Pancreas (tissue), 10 donors: Measurements from ENCODE around the gene ZDHHC19. TPM values are rescaled to one million over a fixed set of nuclear protein-coding genes. Genes with fewer than 3 reads are reported as not detected.
A peak's percentile ranks its signal among the peaks of the same experiment; 100 is the strongest.

Experiments
- ATAC-seq, 4 donors: fragments of 200-7000 bp; cut with Tn5 transposase; one replicate each; pipeline versions ENCODE4 v1.8.0 to v1.9.1; 2020; ENCODE audit warnings: mild to moderate bottlenecking in 4 of 4, moderate library complexity in 4 of 4
- DNase-seq, 6 donors: peaks; one replicate each; pipeline ENCODE4 v3.0.0-alpha.2; 2020
- FAIRE-seq: peaks from 2 replicates; lab custom pipeline; 2012; peaks lifted over from hg19 to GRCh38; lab: Jason Lieb, UNC
- H3K27ac ChIP-seq, 4 donors: fragments of 200-600 bp; sonication (generic); 1 replicate in 3 of 4; 2 replicates in 1 of 4; pipeline versions ENCODE4 v1.5.0 to v1.8.0; 2020
- H3K27me3 ChIP-seq, 4 donors: fragments of 200-600 bp; one replicate each; pipeline ENCODE4 v1.8.0; 2021
- H3K36me3 ChIP-seq, 3 donors: fragments of 200-600 bp; sonication (generic) in 1 of 3; one replicate each; pipeline versions ENCODE4 v1.5.0 to v1.8.0; 2020 to 2021
- H3K4me1 ChIP-seq, 3 donors: fragments of 200-600 bp; one replicate each; pipeline ENCODE4 v1.8.0; 2021
- H3K4me3 ChIP-seq, 4 donors: fragments of 200-600 bp; sonication (generic) in 2 of 4; one replicate each; pipeline versions ENCODE4 v1.5.0 to v1.8.0; 2020 to 2021
- H3K9me3 ChIP-seq, 4 donors: fragments of 200-600 bp; one replicate each; pipeline ENCODE4 v1.8.0; 2021
- CTCF ChIP-seq, 4 donors: fragments of 200-600 bp; sonication (generic) in 3 of 4; IDR thresholded peaks; one replicate each; pipeline versions ENCODE4 v1.5.0 to v1.8.0; 2021; ENCODE audit warnings: antibody characterized with exemption in 4 of 4
- whole genome bisulfite sequencing, 2 donors: extraction: QIAGEN DNeasy Blood & Tissue Kit; methylation state at CpG; one replicate each; pipeline ENCODE4 v1.1.7; 2013; 5-methylcytosine and 5-hydroxymethylcytosine counted together
- intact Hi-C, 3 donors: fragments of 100-400 bp; cut with DNase I; formaldehyde crosslinking; loops; one replicate each; pipeline versions ENCODE4 v1.11.1 to v1.14.2; 2022
- polyA plus RNA-seq, 2 donors: library from polyadenylated mRNA; stranded (reverse); fragments of 200-250 nt; gene quantifications; one replicate each; pipeline ENCODE4 v1.2.3, GENCODE V29; 2013
- total RNA-seq, 6 donors: library from RNA; stranded (reverse); fragmentation: NEBNext Ultra II Directional in 4 of 6; extraction: Animal tissue kit (Norgen Biotek cat#: 25700) in 4 of 6; gene quantifications; one replicate each; pipeline versions ENCODE4 v1.2.1 to v1.2.4, GENCODE V29; 2021 to 2023
- donor health status: healthy with polysubstance abuse.
- donor health status: DM: no; HTN: no; CAD: no; lungs with moderate emphysema.
- donor health status: DM: no; HTN: no; CAD: no.
- donor health status: control.
- donor health status: control.
- donor health status: Bipolar disorder and iron deficiency.
- donor health status: DM: yes; HTN: yes; CAD: no.
- donor health status: DM: no; HTN: no; CAD: no.
- donor health status: DM: no; HTN: no; CAD: no.
- donor health status: DM: yes; HTN: yes; CAD: no.

ZDHHC19 gene
- total and polyA plus RNA-seq, 8 donors = 0.17 to 0.21 TPM; not detected in 6

GRCh38 chr3:196193133-196193735 is 18.0 kb downstream of the ZDHHC19 start:
- no peak for TF ChIP-seq CTCF (IDR thresholded peaks at IDR 0.05)
- no peak for DNase-seq
- Histone ChIP-seq H3K36me3 (no peaks in the 10 kb centered on the region), H3K27me3 (no peaks in the 10 kb centered on the region), H3K4me1 (peaks cover 0 to 20% (median 12%) of the 10 kb centered on the region in 3 donors), H3K27ac (peak overlapping the region in 3 of 4 donors; percentile 52 to 82 (median 54)), H3K9me3 (no peaks in the 10 kb centered on the region), H3K4me3 (no peak overlapping the region)
- no peak for FAIRE-seq
- intact Hi-C loops = loop anchor here in 1 of 3 donors (10.0 kb wide), 1 partner anchor 118 kb away; no protein-coding TSS in a partner anchor
- ATAC-seq = no peak
- 71% methylated on average over 15 of the region's 15 CpGs for WGBS, 2 donors

- DNase-seq (no peak), ATAC-seq (peak in 3 of 4 donors; percentile 18 to 57 (median 39)), FAIRE-seq (no peak)
- WGBS, 2 donors = 60 to 67% methylated on average over 14 of the region's 14 CpGs
- Histone ChIP-seq H3K27ac (peak overlapping the region in 3 of 4 donors; percentile 52 to 82 (median 74)), H3K4me1 (peaks cover 0 to 20% (median 12%) of the 10 kb centered on the region in 3 donors), H3K36me3 (no peaks in the 10 kb centered on the region), H3K4me3 (no peak overlapping the region), H3K9me3 (no peaks in the 10 kb centered on the region), H3K27me3 (no peaks in the 10 kb centered on the region)
- no peak for TF ChIP-seq CTCF (IDR thresholded peaks at IDR 0.05)
- intact Hi-C loops = loop anchor here in 1 of 3 donors (10.0 kb wide), 1 partner anchor 118 kb away; no protein-coding TSS in a partner anchor
Observed at GRCh38 chr3:196192524-196193051, 18.6 kb downstream of the ZDHHC19 start.

DNA sequence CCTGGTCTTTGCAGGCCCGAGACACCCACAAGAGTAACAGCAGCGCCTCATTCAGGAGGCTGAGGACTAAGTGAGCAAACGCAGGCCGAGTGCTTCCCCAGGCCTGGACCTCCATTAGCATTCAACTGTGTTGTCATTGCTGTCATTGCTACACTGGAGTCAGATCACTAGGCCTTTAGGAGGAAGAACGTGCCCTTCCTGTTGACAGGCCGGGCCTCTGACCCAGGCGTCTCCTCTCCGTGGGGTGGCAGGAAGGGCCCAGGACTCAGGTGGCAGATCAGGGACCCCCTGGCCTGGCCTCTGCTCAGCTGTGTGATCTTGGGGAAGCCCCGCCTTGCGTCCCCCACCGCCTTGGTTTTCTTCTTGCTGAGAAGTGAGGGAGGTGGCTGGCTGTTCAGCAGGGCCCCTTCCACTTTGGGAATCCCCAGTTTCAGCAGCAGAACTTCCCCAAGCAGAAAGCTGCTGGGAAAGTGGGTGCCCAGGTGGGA is 19.1 kb downstream of the ZDHHC19 start:
- Histone ChIP-seq H3K27me3 (no peaks in the 10 kb centered on the region), H3K4me1 (peaks cover 0 to 20% (median 12%) of the 10 kb centered on the region in 3 donors), H3K36me3 (no peaks in the 10 kb centered on the region), H3K9me3 (no peaks in the 10 kb centered on the region), H3K4me3 (no peak overlapping the region), H3K27ac (peak overlapping the region in 3 of 4 donors; percentile 52 to 82 (median 74))
- intact Hi-C loops = loop anchor here in 1 of 3 donors (10.0 kb wide), 1 partner anchor 117 kb away; no protein-coding TSS in a partner anchor
- TF ChIP-seq CTCF (IDR thresholded peaks at IDR 0.05) = no peak
- WGBS, 2 donors = 88% methylated on average over 11 of the region's 11 CpGs
- no peak for DNase-seq
- no peak for FAIRE-seq
- ATAC-seq = peak in 2 of 4 donors; percentile 4 to 9

- H3K27me3 ChIP-seq = no peaks in the 10 kb centered on the region
- DNase-seq (no peak), FAIRE-seq (no peak), ATAC-seq (no peak)
- no peak overlapping the region for H3K27ac ChIP-seq
- H3K9me3 ChIP-seq = no peaks in the 10 kb centered on the region
- peaks cover 0 to 20% (median 12%) of the 10 kb centered on the region in 3 donors for H3K4me1 ChIP-seq
- H3K36me3 ChIP-seq = no peaks in the 10 kb centered on the region
- no peak overlapping the region for H3K4me3 ChIP-seq
- 85 to 92% methylated on average over 15 to 16 of the region's 16 CpGs for WGBS, 2 donors
- TF ChIP-seq CTCF (IDR thresholded peaks at IDR 0.05) = no peak
- intact Hi-C loops = loop anchor here in 1 of 3 donors (10.0 kb wide), 1 partner anchor 115 kb away; no protein-coding TSS in a partner anchor
Observed at GRCh38 chr3:196189566-196190347, 21.4 kb downstream of the ZDHHC19 start.
